Chondrocyte (in vitro differentiated cells): ENCODE results near the gene AK1. TPM values are rescaled to one million over a fixed set of nuclear protein-coding genes. Genes with fewer than 3 reads are reported as not detected.

Experiments used
- DNase-seq: peaks from one replicate; pipeline ENCODE4 v3.0.0; 2021; ENCODE audit warnings: mixed read lengths, low spot score
- H3K27ac Mint-ChIP-seq: one replicate; pipeline ENCODE4 v1.8.0; 2021; ENCODE audit warnings: mild to moderate bottlenecking, moderate library complexity, mixed read lengths; ENCODE audit not compliant: unreplicated experiment
- H3K27me3 Mint-ChIP-seq: 2 replicates; pipeline ENCODE4 v1.8.0; 2021; ENCODE audit warnings: low read depth, mixed read lengths
- H3K36me3 Mint-ChIP-seq: 2 replicates; pipeline ENCODE4 v1.8.0; 2021; ENCODE audit warnings: low read depth, mixed read lengths
- H3K4me1 Mint-ChIP-seq: 2 replicates; pipeline ENCODE4 v1.8.0; 2021; ENCODE audit warnings: low read depth, mild to moderate bottlenecking, mixed read lengths
- H3K4me3 Mint-ChIP-seq: one replicate; pipeline ENCODE4 v1.8.0; 2021; ENCODE audit warnings: mild to moderate bottlenecking, moderate library complexity, mixed read lengths; ENCODE audit not compliant: unreplicated experiment
- H3K9me3 Mint-ChIP-seq: 2 replicates; pipeline ENCODE4 v1.8.0; 2021; ENCODE audit warnings: low read depth, mixed read lengths
- CTCF ChIP-seq: fragments of 200-600 bp; sonication (generic); IDR thresholded peaks from 2 replicates; pipeline ENCODE4 v1.5.0; 2021; ENCODE audit warnings: antibody characterized with exemption, mild to moderate bottlenecking, moderate library complexity
- total RNA-seq: library from RNA; stranded (reverse); gene quantifications from 3 replicates; pipeline ENCODE4 v1.2.1, GENCODE V29; 2021

The AK1 gene
- total RNA-seq, 1 donor from 2014 or later: 77.2 TPM

- peaks cover 13% of the 10 kb centered on the region for H3K4me1 Mint-ChIP-seq
- H3K9me3 Mint-ChIP-seq: no peaks in the 10 kb centered on the region
- no peak for DNase-seq
- TF ChIP-seq CTCF: no peak
- no peaks in the 10 kb centered on the region for H3K36me3 Mint-ChIP-seq
- no peaks in the 10 kb centered on the region for H3K27me3 Mint-ChIP-seq
- no peak overlapping the region for H3K27ac Mint-ChIP-seq
- H3K4me3 Mint-ChIP-seq: no peak overlapping the region
Observed at GRCh38 chr9:127860260-127860659, 17.2 kb downstream of the AK1 start.

- TF ChIP-seq CTCF: no peak
- Mint-ChIP-seq H3K4me1 (peaks cover 29% of the 10 kb centered on the region), H3K36me3 (no peaks in the 10 kb centered on the region), H3K4me3 (no peak overlapping the region), H3K27ac (peak overlapping the region; percentile 22), H3K9me3 (no peaks in the 10 kb centered on the region), H3K27me3 (no peaks in the 10 kb centered on the region)
- no peak for DNase-seq
Observed at GRCh38 chr9:127858041-127858512, 19.4 kb downstream of the AK1 start.

- no peak for DNase-seq
- Mint-ChIP-seq H3K4me3 (no peak overlapping the region), H3K9me3 (no peaks in the 10 kb centered on the region)
Observed at GRCh38 chr9:127857278-127857677, 20.2 kb downstream of the AK1 start.

GRCh38 chr9:127856729-127857116 lies 20.8 kb downstream of the AK1 start:
- no peaks in the 10 kb centered on the region for H3K36me3 Mint-ChIP-seq
- H3K4me3 Mint-ChIP-seq: no peak overlapping the region
- H3K4me1 Mint-ChIP-seq: peaks cover 41% of the 10 kb centered on the region
- no peak for DNase-seq
- TF ChIP-seq CTCF: no peak
- no peaks in the 10 kb centered on the region for H3K9me3 Mint-ChIP-seq
- no peaks in the 10 kb centered on the region for H3K27me3 Mint-ChIP-seq
- no peak overlapping the region for H3K27ac Mint-ChIP-seq

More at GRCh38 chr9:127857278-127857677, 20.2 kb downstream of the AK1 start:
- H3K27ac Mint-ChIP-seq: no peak overlapping the region
- no peak for TF ChIP-seq CTCF
- H3K36me3 Mint-ChIP-seq: no peaks in the 10 kb centered on the region
- H3K4me1 Mint-ChIP-seq: peaks cover 37% of the 10 kb centered on the region
- H3K27me3 Mint-ChIP-seq: no peaks in the 10 kb centered on the region

GRCh38 chr9:127856094-127856728 lies 21.3 kb downstream of the AK1 start:
- Mint-ChIP-seq H3K4me3 (no peak overlapping the region), H3K27me3 (no peaks in the 10 kb centered on the region), H3K27ac (no peak overlapping the region), H3K4me1 (peaks cover 41% of the 10 kb centered on the region), H3K9me3 (no peaks in the 10 kb centered on the region), H3K36me3 (no peaks in the 10 kb centered on the region)
- no peak for TF ChIP-seq CTCF
- no peak for DNase-seq
